Activated CD4-positive, alpha-beta T cell treated with anti-CD3 and anti-CD28 coated beads, Interleukin-2, amount 50 U/mL, for 48 hours (primary cell): ENCODE measurements around the gene FEN1.

Experiments
- DNase-seq, 2 experiments: peaks; one replicate each; pipeline ENCODE4 v3.0.0-alpha.2; 2020

The FEN1 gene

DNA sequence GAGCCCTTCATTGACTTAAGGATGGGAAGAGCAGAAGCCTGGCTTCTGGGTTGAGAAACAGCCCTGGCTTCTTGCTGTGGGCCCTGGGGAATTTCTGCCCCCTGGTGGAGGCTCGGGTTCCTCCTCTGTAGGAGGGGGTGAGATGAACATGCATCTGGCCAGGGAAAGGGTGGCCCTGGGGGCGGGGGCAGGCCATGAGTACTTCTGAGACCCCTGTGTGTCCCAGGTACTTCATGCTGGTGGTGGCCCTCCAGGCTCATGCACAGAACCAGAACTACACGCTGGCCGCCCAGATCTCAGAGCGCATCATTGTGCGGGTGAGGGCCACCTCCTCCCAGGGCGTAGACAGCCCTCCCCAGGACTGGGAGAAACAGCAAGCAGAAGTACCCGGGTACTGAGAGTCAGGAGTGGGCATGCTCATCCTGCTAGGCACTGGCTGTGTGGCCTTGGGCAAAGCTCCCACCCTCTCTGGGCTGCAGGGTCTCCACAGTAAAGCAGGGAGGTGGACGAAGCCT is 16.1 kb upstream of the FEN1 start:
- peak; percentile 73 to 78 for DNase-seq

GRCh38 chr11:61777234-61778090 is 15.2 kb upstream of the FEN1 start:
- DNase-seq = peak; percentile 64 to 68

DNA sequence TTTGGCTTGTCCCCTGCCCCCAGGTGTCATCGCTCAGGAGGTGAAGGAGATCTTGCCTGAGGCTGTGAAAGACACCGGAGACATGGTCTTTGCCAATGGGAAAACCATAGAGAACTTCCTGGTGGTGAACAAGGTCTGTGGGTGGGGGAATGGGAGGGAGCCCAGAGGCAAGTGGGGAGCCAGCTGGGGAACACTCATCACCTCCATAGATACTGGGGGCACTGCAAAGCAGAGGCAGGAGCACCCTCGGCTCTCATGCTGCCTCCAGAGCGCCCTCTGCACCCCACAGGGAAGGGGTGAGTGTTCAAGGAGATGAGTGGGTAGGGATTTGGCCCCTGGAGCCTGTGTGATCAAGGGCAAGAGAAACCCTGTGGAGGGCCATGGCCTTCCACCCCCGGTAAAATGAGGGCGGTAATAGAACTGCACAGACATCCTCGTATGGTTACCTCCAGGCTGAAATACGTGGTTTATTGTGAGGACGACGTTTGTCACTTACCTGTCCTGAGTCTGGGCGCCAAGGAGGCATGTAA is 14.3 kb upstream of the FEN1 start:
- DNase-seq = no peak

DNA sequence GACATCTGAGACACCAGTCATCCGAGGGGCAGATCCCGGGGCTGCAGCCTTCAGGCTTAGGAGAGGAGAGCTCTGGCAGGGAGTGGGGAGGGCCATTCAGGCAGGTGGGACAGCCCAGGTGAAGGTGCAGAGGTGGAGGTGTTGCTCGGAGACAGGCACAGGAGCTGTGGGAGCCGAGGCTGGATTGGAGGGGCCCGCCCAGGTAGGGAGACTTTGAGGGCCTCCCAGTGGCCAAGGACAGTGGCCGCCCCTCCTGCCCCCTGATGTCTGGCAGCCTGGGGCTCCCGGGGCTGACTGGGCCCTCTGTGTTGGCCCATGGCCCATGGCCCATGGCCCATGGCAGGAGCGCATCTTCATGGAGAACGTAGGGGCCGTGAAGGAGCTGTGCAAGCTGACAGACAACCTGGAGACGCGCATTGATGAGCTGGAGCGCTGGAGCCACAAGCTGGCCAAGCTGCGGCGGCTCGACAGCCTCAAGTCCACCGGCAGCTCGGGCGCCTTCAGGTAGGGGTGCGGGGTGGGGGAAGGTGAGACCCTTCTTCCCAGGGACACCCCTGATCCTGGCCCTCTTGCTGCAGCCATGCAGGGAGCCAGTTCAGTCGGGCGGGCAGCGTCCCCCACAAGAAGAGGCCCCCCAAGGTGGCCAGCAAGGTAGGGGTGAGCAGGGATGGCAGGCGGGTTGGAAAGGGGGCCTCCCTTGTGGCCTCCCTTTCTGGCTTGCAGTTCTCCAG is 13.6 kb upstream of the FEN1 start:
- no peak for DNase-seq

- DNase-seq = no peak
Measured at GRCh38 chr11:61779666-61780525, 12.8 kb upstream of the FEN1 start.

- no peak for DNase-seq
Measured at GRCh38 chr11:61780581-61781162, 12.0 kb upstream of the FEN1 start.

- no peak for DNase-seq
Measured at GRCh38 chr11:61781585-61781984, 11.1 kb upstream of the FEN1 start.

- DNase-seq = no peak
Measured at GRCh38 chr11:61782299-61782698, 10.4 kb upstream of the FEN1 start.

- DNase-seq = no peak
Measured at GRCh38 chr11:61782841-61783240, 9.9 kb upstream of the FEN1 start.

DNA sequence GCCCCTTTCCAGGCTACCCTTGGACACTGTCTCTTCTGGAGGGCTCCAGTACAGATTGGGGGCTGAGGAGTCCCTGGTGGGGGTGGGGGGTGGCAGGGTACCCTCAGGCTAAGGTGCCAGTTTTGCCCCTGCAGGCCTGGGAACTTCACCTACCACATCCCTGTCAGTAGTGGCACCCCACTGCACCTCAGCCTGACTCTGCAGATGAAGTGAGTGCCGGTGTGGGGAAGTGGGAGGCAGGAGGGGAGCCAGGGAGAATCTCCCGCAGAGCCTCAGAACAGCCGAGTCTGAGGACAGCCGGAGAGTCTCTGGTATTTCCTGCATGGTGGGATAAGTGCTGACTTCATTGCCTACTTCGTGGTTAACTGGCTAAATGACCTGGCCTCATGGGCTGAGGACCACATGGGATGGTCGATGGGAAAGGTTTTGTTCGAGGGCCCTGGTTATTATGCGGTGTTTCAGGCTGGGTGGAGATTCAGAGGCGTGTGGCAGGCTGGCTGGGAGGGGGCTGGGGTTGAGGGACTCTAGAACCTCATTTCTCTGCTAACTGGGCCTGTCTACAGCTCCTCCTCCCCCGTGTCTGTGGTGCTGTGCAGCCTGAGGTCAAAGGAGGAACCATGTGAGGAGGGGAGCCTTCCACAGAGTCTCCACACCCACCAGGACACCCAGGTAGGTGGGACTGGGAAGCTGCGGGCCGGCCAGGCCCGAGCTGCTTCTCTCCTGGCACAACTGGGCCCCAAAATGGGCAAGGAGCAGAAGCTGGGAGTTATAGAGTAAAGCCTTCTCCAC is 8.8 kb upstream of the FEN1 start:
- no peak for DNase-seq

DNA sequence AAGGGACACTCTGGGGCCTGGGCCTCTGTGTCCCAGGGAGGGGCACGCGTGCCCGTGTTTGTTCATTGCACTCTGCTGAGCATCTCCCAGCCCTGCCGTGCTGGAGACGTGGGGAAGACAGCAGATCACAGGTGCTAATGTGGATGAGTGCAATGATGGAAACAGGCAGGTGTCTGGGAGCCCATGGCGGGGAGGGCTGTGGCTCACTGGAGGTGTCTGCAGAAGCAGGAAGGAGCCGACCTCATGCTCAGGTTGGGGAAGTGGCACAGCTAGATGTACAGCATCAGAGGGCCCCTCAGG is 8.3 kb upstream of the FEN1 start:
- no peak for DNase-seq

DNA sequence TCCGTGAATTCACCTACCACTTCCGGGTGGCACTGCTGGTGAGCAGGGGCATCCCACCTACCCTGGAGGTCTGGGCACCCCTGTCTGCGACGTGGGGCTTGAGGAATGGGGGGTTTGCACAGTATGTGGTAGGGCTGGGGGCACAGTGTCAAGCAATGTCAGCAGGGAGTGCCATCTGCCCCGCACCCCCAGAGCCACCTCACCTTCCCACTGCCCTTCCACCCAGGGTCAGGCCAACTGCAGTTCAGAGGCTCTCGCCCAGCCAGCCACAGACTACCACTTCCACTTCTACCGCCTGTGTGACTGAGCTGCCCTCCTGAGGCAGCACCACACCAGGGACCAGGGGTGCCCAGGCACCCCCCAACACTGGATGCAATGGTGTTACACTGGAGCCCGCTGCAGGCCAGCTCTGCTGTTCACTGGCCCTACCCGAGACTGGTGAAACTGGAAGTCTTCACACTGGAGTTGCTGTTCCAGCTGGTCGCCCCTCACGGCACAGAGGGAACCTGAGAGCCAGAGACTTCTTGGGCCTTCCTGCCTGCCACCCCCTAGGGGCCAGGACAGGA is 6.8 kb upstream of the FEN1 start:
- no peak for DNase-seq

DNA sequence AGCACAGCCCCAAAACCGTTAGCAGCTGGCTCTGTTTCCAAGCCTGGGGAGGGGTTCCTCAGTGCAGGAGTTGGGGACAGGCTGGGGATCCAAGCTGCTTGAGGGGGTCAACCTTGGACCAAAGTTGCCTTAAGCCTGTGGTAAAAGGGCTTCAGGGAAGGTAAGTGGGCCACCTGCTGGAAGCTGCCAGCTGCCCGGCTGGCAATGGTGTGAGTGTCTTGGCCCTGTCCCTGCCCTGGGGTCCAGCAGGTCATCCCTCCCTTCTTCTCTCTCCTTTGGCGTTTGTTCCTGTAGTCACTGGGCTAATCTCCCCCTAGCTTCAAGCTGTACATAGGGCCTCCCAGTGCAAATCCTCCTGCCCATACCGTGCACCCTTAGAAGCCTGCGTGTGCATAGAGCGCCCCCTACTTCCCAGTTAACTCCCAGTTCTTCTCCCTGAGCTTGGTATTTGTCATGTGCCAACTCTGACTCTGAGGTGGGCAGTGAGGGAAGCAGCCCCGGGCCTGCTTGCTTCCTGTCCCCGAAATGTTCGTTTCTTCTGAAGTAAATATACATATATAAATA is 4.7 kb upstream of the FEN1 start:
- DNase-seq = peak in 1 of 2 experiments; percentile 26

GRCh38 chr11:61791737-61792309 is 888 bp upstream of the FEN1 start:
- peak; percentile 43 to 61 for DNase-seq

DNA sequence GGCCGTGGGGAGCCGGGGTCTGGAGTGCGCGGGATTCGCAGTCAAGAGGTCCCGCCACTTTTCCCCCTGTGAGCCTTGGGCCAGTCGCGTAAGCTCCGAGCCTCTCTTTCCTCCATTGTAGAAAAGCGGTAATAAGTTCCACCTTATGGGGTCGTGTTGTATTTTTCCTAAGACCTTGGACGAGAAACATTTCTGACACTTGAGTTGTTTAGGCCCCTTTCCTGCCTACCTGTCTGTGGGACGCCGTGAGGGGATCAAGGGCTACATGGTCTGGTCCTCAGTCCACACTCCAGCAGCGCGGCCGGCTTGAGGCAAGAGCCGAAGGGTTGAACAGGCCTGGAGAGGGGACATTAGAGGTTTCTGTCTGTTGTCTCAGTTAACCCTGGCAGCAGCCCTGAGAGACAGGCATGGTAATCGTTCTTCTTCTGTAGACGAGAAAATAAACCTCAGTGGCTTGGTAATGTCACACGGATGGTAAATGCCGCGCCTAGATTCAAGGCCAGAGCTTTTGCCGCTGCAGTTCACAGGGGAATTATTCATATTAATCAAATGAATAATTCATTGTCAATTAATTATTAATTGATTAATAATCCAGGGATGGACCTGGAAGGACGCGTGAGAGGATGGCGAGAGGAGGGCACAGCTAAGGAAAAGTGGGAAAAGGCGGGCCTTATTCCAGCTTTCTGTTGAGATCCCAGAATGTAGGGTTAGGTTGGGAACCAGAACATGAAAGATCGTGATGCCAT is 545 bp downstream of the FEN1 start:
- DNase-seq = peak; percentile 16 to 20

DNA sequence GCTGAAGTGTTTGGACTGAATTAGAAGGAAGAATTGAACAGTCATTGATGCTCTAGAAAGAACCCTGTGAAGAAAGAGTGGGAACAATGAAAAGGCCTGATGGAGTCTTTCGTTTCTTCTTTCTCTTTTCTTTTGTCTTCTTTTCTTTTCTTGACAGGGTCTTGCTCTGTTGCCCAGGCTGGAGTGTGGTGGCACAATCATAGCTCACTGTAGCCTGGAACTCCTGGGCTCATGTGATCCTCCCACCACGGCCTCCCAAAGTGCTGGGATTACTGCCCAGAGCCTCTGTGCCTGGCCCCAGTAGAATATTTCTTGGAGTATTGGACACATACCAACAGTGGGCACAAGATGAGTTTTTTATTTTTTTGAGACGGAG is 1.1 kb downstream of the FEN1 start:
- no peak for DNase-seq

GRCh38 chr11:61794579-61794978 is 1.9 kb downstream of the FEN1 start:
- no peak for DNase-seq

- DNase-seq = no peak
Measured at GRCh38 chr11:61795459-61795858, 2.7 kb downstream of the FEN1 start.

- no peak for DNase-seq
Measured at GRCh38 chr11:61795876-61796526, 3.3 kb downstream of the FEN1 start.
